K562 (cell line): ENCODE data around the gene DND1. TPM values are rescaled to one million over a fixed set of nuclear protein-coding genes. Genes with fewer than 3 reads are reported as not detected.

Experiments used
- ATF1 ChIP-seq, 2 experiments: fragments of 450-650 bp in 1 of 2; IDR thresholded peaks; 2 replicates each; pipeline ENCODE4 v1.6.1; 2016; ENCODE audit warnings: missing compliant biosample characterization in 1 of 2, missing genetic modification characterization in 1 of 2
- ETS2 ChIP-seq: IDR thresholded peaks from 2 replicates; pipeline ENCODE4 v1.6.1; 2016; ENCODE audit warnings: borderline replicate concordance, missing genetic modification characterization, mild to moderate bottlenecking, moderate library complexity, missing compliant biosample characterization; ENCODE audit not compliant: poor library complexity, severe bottlenecking
- FUS ChIP-seq: fragments of 200-400 bp; formaldehyde crosslinking; optimal IDR thresholded peaks from 2 replicates; pipeline ENCODE3; 2017; ENCODE audit warnings: low read depth, low read length
- MAFK ChIP-seq: IDR thresholded peaks from 2 replicates; pipeline ENCODE4 v1.6.1; 2011; ENCODE audit warnings: low read length, improper control_type of control experiment
- MEF2A ChIP-seq: IDR thresholded peaks from 2 replicates; pipeline ENCODE4 v1.6.1; 2011; ENCODE audit warnings: low read depth, mild to moderate bottlenecking, low read length, moderate library complexity; ENCODE audit not compliant: control insufficient read depth
- NR2F6 ChIP-seq: fragments of 450-650 bp; formaldehyde crosslinking; IDR thresholded peaks from 2 replicates; pipeline ENCODE4 v1.4.0; 2020; ENCODE audit warnings: mild to moderate bottlenecking
- TAF1 ChIP-seq: IDR thresholded peaks from 2 replicates; pipeline ENCODE4 v1.6.1; 2011; ENCODE audit warnings: mild to moderate bottlenecking, low read length, moderate library complexity; ENCODE audit not compliant: insufficient read depth, control insufficient read depth, severe bottlenecking; ENCODE audit errors: extremely low read depth
- ZNF316 ChIP-seq: fragments of 450-650 bp; IDR thresholded peaks from 2 replicates; pipeline ENCODE4 v1.6.1; 2016
- polyA plus RNA-seq, 8 experiments: library from polyadenylated mRNA; depleted of rRNA in 4 of 8; stranded (reverse) in 5 of 8; unstranded in 3 of 8; fragments of >200 nt; fragmentation: Nextera tagmentation in 2 of 8; fragmentation: Illumina TruSeq in 1 of 8; extraction: Ambion mirVana in 2 of 8; extraction: Trizol in 1 of 8; gene quantifications; 2 replicates each; pipeline versions ENCODE4 v1.2.1 to v1.2.3, GENCODE V29; 2011 to 2014; ENCODE audit warnings: inconsistent platforms in 1 of 8, missing spikeins in 1 of 8
- total RNA-seq, 7 experiments: library from RNA; depleted of rRNA in 6 of 7; stranded (reverse); fragments of >200 nt in 6 of 7; fragmentation: Illumina TruSeq in 2 of 7; extraction: Trizol in 2 of 7; gene quantifications; 2 replicates each; pipeline versions ENCODE4 v1.2.1 to v1.2.3, GENCODE V29; 2011 to 2021; ENCODE audit warnings: low replicate concordance in 1 of 7
- TF ChIP-seq, protein P1 (sequence below), 2 experiments: fragments of 450-650 bp; IDR thresholded peaks; 2 replicates each; pipeline ENCODE4 v1.6.1; 2016; ENCODE audit warnings: mild to moderate bottlenecking in 2 of 2, borderline replicate concordance in 1 of 2, low read depth in 1 of 2, moderate library complexity in 1 of 2
- TF ChIP-seq, protein P2 (sequence below): IDR thresholded peaks from 2 replicates; pipeline ENCODE4 v1.6.1; 2012; ENCODE audit warnings: low read depth, low read length, improper control_type of control experiment, borderline replicate concordance
- TF ChIP-seq, protein P3 (sequence below): fragments of 450-650 bp; IDR thresholded peaks from 2 replicates; pipeline ENCODE4 v1.6.1; 2016; ENCODE audit warnings: low read depth, mild to moderate bottlenecking, moderate library complexity
- TF ChIP-seq, protein P4 (sequence below): sonication (generic); formaldehyde crosslinking; IDR thresholded peaks from 2 replicates; pipeline ENCODE4 v1.9.0; 2022; ENCODE audit warnings: mild to moderate bottlenecking, missing genetic modification reagents

The DND1 gene
- total and polyA plus RNA-seq, 9 of the 15 experiments (the other 6 are each of a cell fraction or from before 2014, with no cell fraction given) = 0.37 to 2.0 (median 0.90) TPM; not detected in 3

DNA sequence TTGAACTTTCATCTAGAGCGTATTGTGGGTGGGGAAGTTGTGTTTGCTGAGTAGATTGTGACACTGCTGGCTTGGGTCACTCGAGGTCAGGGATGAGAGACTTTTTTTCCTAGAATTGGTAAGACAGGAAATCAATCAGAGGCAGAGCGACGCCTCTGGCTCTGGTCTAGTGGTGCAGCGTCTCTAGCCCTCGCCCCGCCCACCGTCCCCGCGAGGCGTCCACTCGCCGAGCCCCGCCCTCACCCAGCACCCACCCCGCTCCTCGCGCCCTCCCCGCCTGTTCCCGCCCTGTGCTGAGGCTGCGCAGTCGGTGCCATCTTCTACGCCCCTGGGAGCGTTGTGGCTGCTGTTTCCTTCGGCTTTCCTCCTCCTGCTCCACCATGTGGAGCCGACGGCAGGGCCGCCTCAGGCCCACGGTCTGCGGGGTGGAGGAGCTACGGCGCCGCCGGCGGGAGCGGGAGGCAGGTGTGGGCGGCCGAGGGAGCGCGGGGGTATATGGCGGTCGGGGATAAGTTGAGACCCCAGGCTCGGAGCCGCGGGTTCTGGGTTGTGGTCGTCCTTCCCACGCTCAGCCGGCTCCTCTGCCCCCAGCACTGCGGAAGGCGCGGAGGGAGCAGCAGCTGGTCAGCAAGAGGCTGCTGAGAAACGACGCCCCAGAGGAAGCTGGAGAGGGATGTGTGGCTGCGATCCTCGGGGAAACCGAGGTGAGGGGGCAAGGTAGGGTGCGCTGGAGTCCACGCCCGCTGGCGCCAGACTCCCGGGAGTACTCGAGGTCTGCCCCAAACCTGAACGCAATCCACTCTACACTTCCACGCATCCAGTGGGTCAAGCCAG lies 34.0 kb downstream of the DND1 start, which contains the start of gene TMCO6 (continued):
- TF ChIP-seq, protein P1, sequence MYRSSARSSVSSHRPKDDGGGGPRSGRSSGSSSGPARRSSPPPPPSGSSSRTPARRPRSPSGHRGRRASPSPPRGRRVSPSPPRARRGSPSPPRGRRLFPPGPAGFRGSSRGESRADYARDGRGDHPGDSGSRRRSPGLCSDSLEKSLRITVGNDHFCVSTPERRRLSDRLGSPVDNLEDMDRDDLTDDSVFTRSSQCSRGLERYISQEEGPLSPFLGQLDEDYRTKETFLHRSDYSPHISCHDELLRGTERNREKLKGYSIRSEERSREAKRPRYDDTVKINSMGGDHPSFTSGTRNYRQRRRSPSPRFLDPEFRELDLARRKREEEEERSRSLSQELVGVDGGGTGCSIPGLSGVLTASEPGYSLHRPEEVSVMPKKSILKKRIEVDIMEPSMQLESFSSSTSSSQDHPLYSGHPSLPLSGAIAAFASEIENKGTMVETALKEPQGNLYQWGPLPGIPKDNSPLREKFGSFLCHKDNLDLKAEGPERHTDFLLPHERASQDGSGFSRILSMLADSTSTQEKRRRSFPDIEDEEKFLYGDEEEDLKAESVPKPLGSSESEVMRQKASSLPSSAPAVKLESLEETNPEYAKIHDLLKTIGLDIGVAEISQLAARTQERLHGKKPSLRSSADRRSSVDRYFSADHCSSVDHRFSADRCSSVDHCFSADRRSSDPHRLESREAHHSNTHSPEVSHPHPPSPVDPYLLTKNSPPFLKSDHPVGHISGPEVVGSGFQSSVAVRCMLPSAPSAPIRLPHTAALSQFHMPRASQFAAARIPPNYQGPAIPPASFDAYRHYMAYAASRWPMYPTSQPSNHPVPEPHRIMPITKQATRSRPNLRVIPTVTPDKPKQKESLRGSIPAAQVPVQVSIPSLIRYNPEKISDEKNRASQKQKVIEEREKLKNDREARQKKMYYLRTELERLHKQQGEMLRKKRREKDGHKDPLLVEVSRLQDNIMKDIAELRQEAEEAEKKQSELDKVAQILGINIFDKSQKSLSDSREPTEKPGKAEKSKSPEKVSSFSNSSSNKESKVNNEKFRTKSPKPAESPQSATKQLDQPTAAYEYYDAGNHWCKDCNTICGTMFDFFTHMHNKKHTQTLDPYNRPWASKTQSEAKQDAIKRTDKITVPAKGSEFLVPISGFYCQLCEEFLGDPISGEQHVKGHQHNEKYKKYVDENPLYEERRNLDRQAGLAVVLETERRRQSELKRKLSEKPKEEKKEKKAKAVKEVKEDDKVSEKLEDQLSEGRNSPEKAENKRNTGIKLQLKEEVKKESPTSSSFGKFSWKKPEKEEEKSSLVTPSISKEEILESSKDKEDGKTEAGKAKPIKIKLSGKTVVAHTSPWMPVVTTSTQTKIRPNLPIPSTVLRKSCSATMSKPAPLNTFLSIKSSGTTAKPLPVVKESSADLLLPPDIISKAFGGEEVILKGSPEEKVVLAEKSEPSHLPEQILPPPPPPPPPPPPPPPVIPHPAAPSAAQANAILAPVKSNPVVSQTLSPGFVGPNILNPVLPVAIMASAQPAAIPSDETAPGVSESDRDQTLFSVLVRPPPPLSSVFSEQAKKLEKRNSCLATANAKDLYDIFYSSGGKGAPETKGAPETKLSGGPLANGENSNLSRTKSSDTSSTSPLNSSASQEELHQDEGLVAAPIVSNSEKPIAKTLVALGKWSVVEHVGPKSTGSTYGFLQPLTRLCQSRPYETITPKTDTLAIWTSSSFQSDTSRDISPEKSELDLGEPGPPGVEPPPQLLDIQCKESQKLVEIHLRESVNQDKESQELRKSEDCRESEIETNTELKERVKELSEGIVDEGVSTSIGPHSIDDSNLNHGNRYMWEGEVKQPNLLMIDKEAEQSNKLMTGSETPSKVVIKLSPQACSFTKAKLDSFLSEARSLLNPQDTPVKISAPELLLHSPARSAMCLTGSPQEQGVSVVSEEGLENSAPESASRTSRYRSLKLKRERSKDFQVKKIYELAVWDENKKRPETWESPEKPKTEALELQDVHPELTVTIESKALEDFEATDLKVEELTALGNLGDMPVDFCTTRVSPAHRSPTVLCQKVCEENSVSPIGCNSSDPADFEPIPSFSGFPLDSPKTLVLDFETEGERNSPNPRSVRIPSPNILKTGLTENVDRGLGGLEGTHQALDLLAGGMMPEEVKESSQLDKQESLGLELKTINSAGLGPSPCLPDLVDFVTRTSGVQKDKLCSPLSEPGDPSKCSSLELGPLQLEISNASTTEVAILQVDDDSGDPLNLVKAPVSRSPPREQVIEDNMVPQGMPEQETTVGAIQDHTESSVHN (IDR thresholded peaks at IDR 0.05; ENCODE audit: borderline replicate concordance in 1 of 2, low read depth in 1 of 2) = no peak
- TF ChIP-seq ZNF316 = no peak
- no peak for TF ChIP-seq FUS
- TF ChIP-seq, protein P2, sequence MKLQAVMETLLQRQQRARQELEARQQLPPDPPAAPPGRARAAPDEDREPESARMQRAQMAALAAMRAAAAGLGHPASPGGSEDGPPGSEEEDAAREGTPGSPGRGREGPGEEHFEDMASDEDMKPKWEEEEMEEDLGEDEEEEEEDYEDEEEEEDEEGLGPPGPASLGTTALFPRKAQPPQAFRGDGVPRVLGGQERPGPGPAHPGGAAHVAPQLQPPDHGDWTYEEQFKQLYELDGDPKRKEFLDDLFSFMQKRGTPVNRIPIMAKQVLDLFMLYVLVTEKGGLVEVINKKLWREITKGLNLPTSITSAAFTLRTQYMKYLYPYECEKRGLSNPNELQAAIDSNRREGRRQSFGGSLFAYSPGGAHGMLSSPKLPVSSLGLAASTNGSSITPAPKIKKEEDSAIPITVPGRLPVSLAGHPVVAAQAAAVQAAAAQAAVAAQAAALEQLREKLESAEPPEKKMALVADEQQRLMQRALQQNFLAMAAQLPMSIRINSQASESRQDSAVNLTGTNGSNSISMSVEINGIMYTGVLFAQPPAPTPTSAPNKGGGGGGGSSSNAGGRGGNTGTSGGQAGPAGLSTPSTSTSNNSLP = peak; percentile 91
- TF ChIP-seq, protein P3, sequence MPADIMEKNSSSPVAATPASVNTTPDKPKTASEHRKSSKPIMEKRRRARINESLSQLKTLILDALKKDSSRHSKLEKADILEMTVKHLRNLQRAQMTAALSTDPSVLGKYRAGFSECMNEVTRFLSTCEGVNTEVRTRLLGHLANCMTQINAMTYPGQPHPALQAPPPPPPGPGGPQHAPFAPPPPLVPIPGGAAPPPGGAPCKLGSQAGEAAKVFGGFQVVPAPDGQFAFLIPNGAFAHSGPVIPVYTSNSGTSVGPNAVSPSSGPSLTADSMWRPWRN = no peak
- TF ChIP-seq MAFK = 0 out of 2 replicates have a peak, but pooled peaks have one; percentile 4
- no peak for TF ChIP-seq NR2F6 (CRISPR knock-in tag)
- no peak for TF ChIP-seq ATF1 (CRISPR knock-in tag; IDR thresholded peaks at IDR 0.05)
- TF ChIP-seq ATF1 (tag; IDR thresholded peaks at IDR 0.05) = peak; percentile 82
- TF ChIP-seq ETS2 = no peak
- TF ChIP-seq, protein P4, sequence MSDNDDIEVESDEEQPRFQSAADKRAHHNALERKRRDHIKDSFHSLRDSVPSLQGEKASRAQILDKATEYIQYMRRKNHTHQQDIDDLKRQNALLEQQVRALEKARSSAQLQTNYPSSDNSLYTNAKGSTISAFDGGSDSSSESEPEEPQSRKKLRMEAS = peak; percentile 67
- TF ChIP-seq TAF1 = peak; percentile 59
- 0 out of 2 replicates have a peak, but pooled peaks have one; percentile 16 for TF ChIP-seq MEF2A
